ENCODE data around the gene EXT2. TPM values are rescaled to one million over a fixed set of nuclear protein-coding genes. Genes with fewer than 3 reads are reported as not detected.

EXT2 gene
- total and polyA plus RNA-seq, 4 experiments from 2014 or later, result 28.2 to 48.5 (median 35.7) TPM

GRCh38 chr11:44177905-44178304, 82.4 kb downstream of the EXT2 start:
- Histone ChIP-seq H3K4me1 (ENCODE audit: insufficient read depth, low read length) (no peaks in the 10 kb centered on the region), H3K4me3 (ENCODE audit: low read length in 2 of 2) (no peak overlapping the region), H3K27me3 (ENCODE audit: insufficient read depth, low read length) (no peaks in the 10 kb centered on the region), H3K27ac (ENCODE audit: low read depth, low read length) (no peak overlapping the region), H3K9me3 (ENCODE audit: control insufficient read depth in 1 of 2, low read length in 2 of 2) (no peaks in the 10 kb centered on the region), H3K36me3 (ENCODE audit: insufficient read depth, low read length) (no peaks in the 10 kb centered on the region)
- no peak for DNase-seq
- ChIA-PET CTCF (ENCODE audit: partially characterized antibody) (no interaction called here), POLR2A (ENCODE audit: partially characterized antibody) (no interaction called here)
- Mint-ChIP-seq H3K9me3 (no peaks in the 10 kb centered on the region), H3K27me3 (no peaks in the 10 kb centered on the region), H3K27ac (peak overlapping the region in 1 of 7 donors; percentile 19), H3K36me3 (peaks cover 27 to 29% of the 10 kb centered on the region in 2 donors), H3K4me1 (peaks cover 0 to 3% (median under 1%) of the 10 kb centered on the region in 4 donors), H3K4me3 (no peak overlapping the region)
- intact Hi-C loops (cut with micrococcal nuclease), result no loop called here

- Histone ChIP-seq H3K4me3 (ENCODE audit: low read length in 2 of 2) (no peak overlapping the region), H3K4me1 (ENCODE audit: insufficient read depth, low read length) (no peaks in the 10 kb centered on the region), H3K27ac (ENCODE audit: low read depth, low read length) (no peak overlapping the region), H3K9me3 (ENCODE audit: control insufficient read depth in 1 of 2, low read length in 2 of 2) (no peaks in the 10 kb centered on the region), H3K27me3 (ENCODE audit: insufficient read depth, low read length) (no peaks in the 10 kb centered on the region), H3K36me3 (ENCODE audit: insufficient read depth, low read length) (no peaks in the 10 kb centered on the region)
- H3K9me3 Mint-ChIP-seq, result no peaks in the 10 kb centered on the region
- H3K4me1 Mint-ChIP-seq, result peaks cover 0 to 3% (median 1%) of the 10 kb centered on the region in 4 donors
- H3K4me3 Mint-ChIP-seq, result no peak overlapping the region
- CTCF ChIA-PET (ENCODE audit: partially characterized antibody), result no interaction called here
- no peak for DNase-seq
- POLR2A ChIA-PET (ENCODE audit: partially characterized antibody), result no interaction called here
- H3K36me3 Mint-ChIP-seq, result peaks cover 25% of the 10 kb centered on the region in 2 donors
- H3K27ac Mint-ChIP-seq, result no peak overlapping the region
- no peaks in the 10 kb centered on the region for H3K27me3 Mint-ChIP-seq
- intact Hi-C loops (cut with micrococcal nuclease), result no loop called here
Measured at GRCh38 chr11:44178381-44178780, 82.9 kb downstream of the EXT2 start.

GRCh38 chr11:44179173-44179572, 83.7 kb downstream of the EXT2 start:
- Histone ChIP-seq H3K27me3 (ENCODE audit: insufficient read depth, low read length) (no peaks in the 10 kb centered on the region), H3K27ac (ENCODE audit: low read depth, low read length) (no peak overlapping the region), H3K4me1 (ENCODE audit: insufficient read depth, low read length) (no peaks in the 10 kb centered on the region), H3K4me3 (ENCODE audit: low read length in 2 of 2) (no peak overlapping the region), H3K9me3 (ENCODE audit: control insufficient read depth in 1 of 2, low read length in 2 of 2) (no peaks in the 10 kb centered on the region), H3K36me3 (ENCODE audit: insufficient read depth, low read length) (no peaks in the 10 kb centered on the region)
- H3K36me3 Mint-ChIP-seq, result peaks cover 29 to 30% of the 10 kb centered on the region in 2 donors
- no peak overlapping the region for H3K27ac Mint-ChIP-seq
- no peak overlapping the region for H3K4me3 Mint-ChIP-seq
- H3K4me1 Mint-ChIP-seq, result peaks cover 0 to 7% (median 2%) of the 10 kb centered on the region in 4 donors
- POLR2A ChIA-PET (ENCODE audit: partially characterized antibody), result no interaction called here
- no peak for DNase-seq
- no peaks in the 10 kb centered on the region for H3K9me3 Mint-ChIP-seq
- intact Hi-C loops (cut with micrococcal nuclease), result no loop called here
- H3K27me3 Mint-ChIP-seq, result no peaks in the 10 kb centered on the region
- CTCF ChIA-PET (ENCODE audit: partially characterized antibody), result no interaction called here

GRCh38 chr11:44180107-44180506, 84.6 kb downstream of the EXT2 start:
- no peaks in the 10 kb centered on the region for H3K36me3 ChIP-seq (ENCODE audit: insufficient read depth, low read length)
- H3K36me3 Mint-ChIP-seq, result peaks cover 27 to 35% of the 10 kb centered on the region in 2 donors
- H3K27me3 Mint-ChIP-seq, result no peaks in the 10 kb centered on the region
- no peak overlapping the region for H3K27ac ChIP-seq (ENCODE audit: low read depth, low read length)
- intact Hi-C loops (cut with micrococcal nuclease), result no loop called here
- ChIA-PET POLR2A (ENCODE audit: partially characterized antibody) (no interaction called here), CTCF (ENCODE audit: partially characterized antibody) (no interaction called here)
- H3K4me1 ChIP-seq (ENCODE audit: insufficient read depth, low read length), result no peaks in the 10 kb centered on the region
- H3K4me3 ChIP-seq (ENCODE audit: low read length in 2 of 2), result no peak overlapping the region
- DNase-seq, result no peak
- peaks cover 0 to 7% (median 0%) of the 10 kb centered on the region in 4 donors for H3K4me1 Mint-ChIP-seq
- H3K4me3 Mint-ChIP-seq, result no peak overlapping the region
- no peaks in the 10 kb centered on the region for H3K9me3 Mint-ChIP-seq
- no peaks in the 10 kb centered on the region for H3K9me3 ChIP-seq (ENCODE audit: control insufficient read depth in 1 of 2, low read length in 2 of 2)
- H3K27me3 ChIP-seq (ENCODE audit: insufficient read depth, low read length), result no peaks in the 10 kb centered on the region
- H3K27ac Mint-ChIP-seq, result no peak overlapping the region

GRCh38 chr11:44185522-44185921, 90.0 kb downstream of the EXT2 start:
- Mint-ChIP-seq H3K27me3 (no peaks in the 10 kb centered on the region), H3K9me3 (peaks cover 3 to 25% (median 21%) of the 10 kb centered on the region in 8 donors), H3K4me3 (no peak overlapping the region), H3K27ac (no peak overlapping the region), H3K4me1 (peaks cover 0 to 11% (median 2%) of the 10 kb centered on the region in 4 donors), H3K36me3 (peaks cover 45 to 67% of the 10 kb centered on the region in 2 donors)
- no peaks in the 10 kb centered on the region for H3K36me3 ChIP-seq (ENCODE audit: insufficient read depth, low read length)
- ChIA-PET POLR2A (ENCODE audit: partially characterized antibody) (no interaction called here), CTCF (ENCODE audit: partially characterized antibody) (no interaction called here)
- DNase-seq, result no peak
- intact Hi-C loops (cut with micrococcal nuclease), result no loop called here
- H3K4me1 ChIP-seq (ENCODE audit: insufficient read depth, low read length), result no peaks in the 10 kb centered on the region
- no peak overlapping the region for H3K27ac ChIP-seq (ENCODE audit: low read depth, low read length)
- H3K9me3 ChIP-seq (ENCODE audit: control insufficient read depth in 1 of 2, low read length in 2 of 2), result peaks cover 0 to 9% of the 10 kb centered on the region in 2 donors
- H3K27me3 ChIP-seq (ENCODE audit: insufficient read depth, low read length), result no peaks in the 10 kb centered on the region
- no peak overlapping the region for H3K4me3 ChIP-seq (ENCODE audit: low read length in 2 of 2)

- Histone ChIP-seq H3K27me3 (ENCODE audit: insufficient read depth, low read length) (no peaks in the 10 kb centered on the region), H3K9me3 (ENCODE audit: control insufficient read depth in 1 of 2, low read length in 2 of 2) (peaks cover 0 to 9% of the 10 kb centered on the region in 2 donors), H3K36me3 (ENCODE audit: insufficient read depth, low read length) (no peaks in the 10 kb centered on the region), H3K4me1 (ENCODE audit: insufficient read depth, low read length) (no peaks in the 10 kb centered on the region), H3K4me3 (ENCODE audit: low read length in 2 of 2) (no peak overlapping the region), H3K27ac (ENCODE audit: low read depth, low read length) (no peak overlapping the region)
- intact Hi-C loops (cut with micrococcal nuclease), result no loop called here
- DNase-seq, result no peak
- Mint-ChIP-seq H3K4me1 (peaks cover 0 to 11% (median 3%) of the 10 kb centered on the region in 4 donors), H3K9me3 (peaks cover 3 to 25% (median 21%) of the 10 kb centered on the region in 8 donors), H3K36me3 (peaks cover 40 to 66% of the 10 kb centered on the region in 2 donors), H3K4me3 (no peak overlapping the region), H3K27me3 (no peaks in the 10 kb centered on the region), H3K27ac (no peak overlapping the region)
- CTCF ChIA-PET (ENCODE audit: partially characterized antibody), result interaction anchor here (1.2 kb wide), 2 partner anchors 76 to 297 kb away, joined by 3 to 4 read pairs; no protein-coding TSS in a partner anchor
- POLR2A ChIA-PET (ENCODE audit: partially characterized antibody), result no interaction called here
Measured at GRCh38 chr11:44186321-44186930, 90.9 kb downstream of the EXT2 start.

GRCh38 chr11:44188643-44189042, 93.2 kb downstream of the EXT2 start:
- H3K27ac Mint-ChIP-seq, result peak overlapping the region in 1 of 7 donors; percentile 32
- DNase-seq, result no peak
- CTCF ChIA-PET (ENCODE audit: partially characterized antibody), result interaction anchor here (0.9 kb wide), 1 partner anchor 15 kb away, joined by 3 read pairs; no protein-coding TSS in a partner anchor
- no peak overlapping the region for H3K27ac ChIP-seq (ENCODE audit: low read depth, low read length)
- intact Hi-C loops (cut with micrococcal nuclease), result no loop called here
- H3K4me3 ChIP-seq (ENCODE audit: low read length in 2 of 2), result no peak overlapping the region
- H3K4me1 Mint-ChIP-seq, result peaks cover 5 to 9% (median 7%) of the 10 kb centered on the region in 4 donors
- H3K36me3 Mint-ChIP-seq, result peaks cover 44 to 76% of the 10 kb centered on the region in 2 donors
- POLR2A ChIA-PET (ENCODE audit: partially characterized antibody), result no interaction called here
- peak overlapping the region in 1 of 8 donors; percentile 4 for H3K4me3 Mint-ChIP-seq
- H3K9me3 ChIP-seq (ENCODE audit: control insufficient read depth in 1 of 2, low read length in 2 of 2), result peaks cover 0 to 9% of the 10 kb centered on the region in 2 donors
- no peaks in the 10 kb centered on the region for H3K27me3 Mint-ChIP-seq
- no peaks in the 10 kb centered on the region for H3K27me3 ChIP-seq (ENCODE audit: insufficient read depth, low read length)
- H3K9me3 Mint-ChIP-seq, result peaks cover 3 to 25% (median 21%) of the 10 kb centered on the region in 8 donors
- H3K36me3 ChIP-seq (ENCODE audit: insufficient read depth, low read length), result no peaks in the 10 kb centered on the region
- H3K4me1 ChIP-seq (ENCODE audit: insufficient read depth, low read length), result no peaks in the 10 kb centered on the region
